ENCODE measurements around the gene MSL3B.
"Not testable (repeated sequence)": the region's sequence is repeated elsewhere in the genome, so short reads cannot be mapped to it uniquely, and the experiment has no call there.

The MSL3B gene

DNA sequence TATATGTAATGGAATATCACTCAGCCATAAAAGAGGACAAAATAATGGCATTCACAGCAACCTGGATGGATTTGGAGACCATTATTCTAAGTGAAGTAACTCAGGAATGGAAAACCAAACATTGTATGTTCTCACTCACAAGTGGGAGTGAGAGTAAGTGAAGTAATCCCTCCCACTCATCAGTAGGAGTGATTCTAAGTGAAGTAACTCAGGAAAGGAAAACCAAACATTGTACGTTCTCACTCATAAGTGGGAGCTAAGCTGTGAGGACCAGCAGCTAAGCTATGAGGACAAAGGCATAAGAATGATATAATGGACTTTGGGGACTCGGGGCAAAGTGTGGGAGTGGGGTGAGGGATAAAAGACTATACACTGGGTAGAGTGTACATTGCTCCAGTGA lies 28.1 kb upstream of the MSL3B start:
- H3K14ac ChIP-seq (ENCODE audit: low read length); H3K36me3 ChIP-seq (replicated peaks in 1 of 2; ENCODE audit: control insufficient read depth in 2 of 2, insufficient read depth in 2 of 2, low read length in 2 of 2); H3K9me3 ChIP-seq (replicated peaks in 1 of 2; ENCODE audit: control insufficient read depth in 2 of 2, insufficient read depth in 1 of 2, low read depth in 1 of 2, low read length in 2 of 2); H2BK12ac ChIP-seq (ENCODE audit: low read length); H2BK5ac ChIP-seq (ENCODE audit: low read length); H3K4me3 ChIP-seq (ENCODE audit: low read length in 2 of 2); H3K27ac ChIP-seq (replicated peaks; ENCODE audit: low read length); H2BK15ac ChIP-seq (ENCODE audit: low read length); H3K4me1 ChIP-seq (ENCODE audit: control insufficient read depth in 2 of 2, insufficient read depth in 1 of 2, low read depth in 1 of 2, low read length in 2 of 2); H3K23ac ChIP-seq (ENCODE audit: low read depth, low read length, poor library complexity); H3K4me2 ChIP-seq (ENCODE audit: insufficient read depth, low read length, poor library complexity, severe bottlenecking); H4K8ac ChIP-seq (ENCODE audit: low read depth, low read length); H4K91ac ChIP-seq (ENCODE audit: low read depth, low read length, poor library complexity); H3K18ac ChIP-seq (ENCODE audit: low read length); H3K9ac ChIP-seq (ENCODE audit: low read depth, low read length, poor library complexity); DNase-seq (ENCODE audit: low spot score); H2BK120ac ChIP-seq (ENCODE audit: low read depth, low read length); H2AFZ ChIP-seq (ENCODE audit: low read length); H3K79me1 ChIP-seq (ENCODE audit: low read depth, low read length); H3K4ac ChIP-seq (ENCODE audit: low read length); H2AK5ac ChIP-seq (ENCODE audit: low read depth, low read length): not testable (repeated sequence)
- peaks cover 0 to 11% (median 3%) of the 10 kb centered on the region in 3 experiments for H3K27me3 ChIP-seq (ENCODE audit: control insufficient read depth in 3 of 3, insufficient read depth in 3 of 3, low read depth in 1 of 3, low read length in 3 of 3)
- no CpG with 5 or more reads among the region's 2 CpGs for WGBS, 2 donors (ENCODE audit: extremely low coverage in 2 of 2, insufficient read length in 2 of 2, insufficient replicate concordance in 1 of 2)

- no peak overlapping the region for H4K91ac ChIP-seq (ENCODE audit: low read depth, low read length, poor library complexity)
- DNase-seq (ENCODE audit: low spot score) = no peak
- no peak overlapping the region for H2BK15ac ChIP-seq (ENCODE audit: low read length)
- no peak overlapping the region for H3K14ac ChIP-seq (ENCODE audit: low read length)
- H3K27ac ChIP-seq (replicated peaks; ENCODE audit: low read length) = no peak overlapping the region
- H2AFZ ChIP-seq (ENCODE audit: low read length) = no peak overlapping the region
- H3K27me3 ChIP-seq (ENCODE audit: control insufficient read depth in 3 of 3, insufficient read depth in 3 of 3, low read depth in 1 of 3, low read length in 3 of 3) = peaks cover 0 to 7% (median 0%) of the 10 kb centered on the region in 3 experiments
- no peak overlapping the region for H3K4me3 ChIP-seq (ENCODE audit: low read length in 2 of 2)
- H3K36me3 ChIP-seq (replicated peaks in 1 of 2; ENCODE audit: control insufficient read depth in 2 of 2, insufficient read depth in 2 of 2, low read length in 2 of 2) = no peaks in the 10 kb centered on the region
- no peaks in the 10 kb centered on the region for H3K79me1 ChIP-seq (ENCODE audit: low read depth, low read length)
- no peak overlapping the region for H3K4ac ChIP-seq (ENCODE audit: low read length)
- no peak overlapping the region for H2BK12ac ChIP-seq (ENCODE audit: low read length)
- no peak overlapping the region for H3K9ac ChIP-seq (ENCODE audit: low read depth, low read length, poor library complexity)
- whole genome bisulfite sequencing, 2 donors (ENCODE audit: extremely low coverage in 2 of 2, insufficient read length in 2 of 2, insufficient replicate concordance in 1 of 2) = no CpG with 5 or more reads among the region's 2 CpGs
- no peak overlapping the region for H2BK5ac ChIP-seq (ENCODE audit: low read length)
- no peak overlapping the region for H3K4me2 ChIP-seq (ENCODE audit: insufficient read depth, low read length, poor library complexity, severe bottlenecking)
- no peak overlapping the region for H2AK5ac ChIP-seq (ENCODE audit: low read depth, low read length)
- no peaks in the 10 kb centered on the region for H3K9me3 ChIP-seq (replicated peaks in 1 of 2; ENCODE audit: control insufficient read depth in 2 of 2, insufficient read depth in 1 of 2, low read depth in 1 of 2, low read length in 2 of 2)
- H3K23ac ChIP-seq (ENCODE audit: low read depth, low read length, poor library complexity) = no peak overlapping the region
- H4K8ac ChIP-seq (ENCODE audit: low read depth, low read length) = no peak overlapping the region
- H3K4me1 ChIP-seq (ENCODE audit: control insufficient read depth in 2 of 2, insufficient read depth in 1 of 2, low read depth in 1 of 2, low read length in 2 of 2) = peaks cover 0 to 2% of the 10 kb centered on the region in 2 donors
- no peak overlapping the region for H2BK120ac ChIP-seq (ENCODE audit: low read depth, low read length)
- no peak overlapping the region for H3K18ac ChIP-seq (ENCODE audit: low read length)
These were observed 24.6 kb upstream of the MSL3B start for GRCh38 chr2:233892793-233893192.

DNA sequence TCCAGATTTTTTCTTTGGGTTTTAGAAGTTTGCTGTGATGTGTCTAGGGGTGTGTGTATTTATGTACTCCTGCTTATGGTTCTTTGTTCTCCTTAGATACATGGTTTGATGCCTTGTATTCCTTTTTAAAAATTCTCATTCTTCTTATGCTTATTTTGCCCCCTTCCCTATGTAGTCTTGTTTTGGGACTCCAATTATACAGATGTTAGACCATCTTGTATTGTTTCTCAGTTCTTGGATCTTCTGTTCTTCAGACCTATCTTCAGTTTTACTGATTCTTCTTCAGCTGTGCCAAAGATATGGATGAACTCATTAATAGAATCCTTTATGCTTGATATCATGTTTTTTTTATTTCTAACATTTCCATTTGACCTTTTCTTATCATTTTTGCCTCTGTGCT lies 14.2 kb upstream of the MSL3B start:
- H2BK5ac ChIP-seq (ENCODE audit: low read length) = no peak overlapping the region
- no peak for DNase-seq (ENCODE audit: low spot score)
- H3K27ac ChIP-seq (replicated peaks; ENCODE audit: low read length) = no peak overlapping the region
- no peak overlapping the region for H4K8ac ChIP-seq (ENCODE audit: low read depth, low read length)
- no peak overlapping the region for H3K4me2 ChIP-seq (ENCODE audit: insufficient read depth, low read length, poor library complexity, severe bottlenecking)
- no peak overlapping the region for H3K4ac ChIP-seq (ENCODE audit: low read length)
- H2BK12ac ChIP-seq (ENCODE audit: low read length) = no peak overlapping the region
- no peak overlapping the region for H3K9ac ChIP-seq (ENCODE audit: low read depth, low read length, poor library complexity)
- peaks cover 0 to 2% (median 0%) of the 10 kb centered on the region in 3 experiments for H3K27me3 ChIP-seq (ENCODE audit: control insufficient read depth in 3 of 3, insufficient read depth in 3 of 3, low read depth in 1 of 3, low read length in 3 of 3)
- H3K4me3 ChIP-seq (ENCODE audit: low read length in 2 of 2) = no peak overlapping the region
- no peak overlapping the region for H2AK5ac ChIP-seq (ENCODE audit: low read depth, low read length)
- peaks cover 0 to 2% of the 10 kb centered on the region in 2 donors for H3K9me3 ChIP-seq (replicated peaks in 1 of 2; ENCODE audit: control insufficient read depth in 2 of 2, insufficient read depth in 1 of 2, low read depth in 1 of 2, low read length in 2 of 2)
- H3K23ac ChIP-seq (ENCODE audit: low read depth, low read length, poor library complexity) = no peak overlapping the region
- H4K91ac ChIP-seq (ENCODE audit: low read depth, low read length, poor library complexity) = no peak overlapping the region
- H3K18ac ChIP-seq (ENCODE audit: low read length) = no peak overlapping the region
- H2AFZ ChIP-seq (ENCODE audit: low read length) = no peak overlapping the region
- H2BK15ac ChIP-seq (ENCODE audit: low read length) = no peak overlapping the region
- H2BK120ac ChIP-seq (ENCODE audit: low read depth, low read length) = no peak overlapping the region
- no peaks in the 10 kb centered on the region for H3K79me1 ChIP-seq (ENCODE audit: low read depth, low read length)
- no peak overlapping the region for H3K14ac ChIP-seq (ENCODE audit: low read length)
- no peaks in the 10 kb centered on the region for H3K4me1 ChIP-seq (ENCODE audit: control insufficient read depth in 2 of 2, insufficient read depth in 1 of 2, low read depth in 1 of 2, low read length in 2 of 2)
- no peaks in the 10 kb centered on the region for H3K36me3 ChIP-seq (replicated peaks in 1 of 2; ENCODE audit: control insufficient read depth in 2 of 2, insufficient read depth in 2 of 2, low read length in 2 of 2)

DNA sequence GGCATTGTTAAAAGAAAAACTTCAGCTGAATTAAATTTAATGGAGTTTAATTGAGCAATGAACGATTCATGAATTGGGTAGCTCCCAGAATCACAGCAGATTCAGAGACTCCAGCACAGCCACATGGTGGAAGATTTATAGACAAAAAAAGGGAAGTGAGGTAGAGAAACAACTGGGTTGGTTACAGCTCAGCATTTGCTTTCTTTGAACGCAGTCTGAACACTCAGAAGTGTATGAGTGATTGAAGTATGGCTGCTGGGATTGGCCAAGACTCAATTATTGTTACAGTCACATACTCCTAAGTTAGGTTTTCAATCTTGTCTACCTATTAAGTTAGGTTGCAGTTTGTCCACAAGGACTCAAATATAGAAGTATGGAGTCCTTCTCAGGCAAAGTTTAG lies 3.9 kb upstream of the MSL3B start:
- H3K9me3 ChIP-seq (replicated peaks in 1 of 2; ENCODE audit: control insufficient read depth in 2 of 2, insufficient read depth in 1 of 2, low read depth in 1 of 2, low read length in 2 of 2); H3K36me3 ChIP-seq (replicated peaks in 1 of 2; ENCODE audit: control insufficient read depth in 2 of 2, insufficient read depth in 2 of 2, low read length in 2 of 2); H3K4me3 ChIP-seq (ENCODE audit: low read length in 2 of 2); H3K18ac ChIP-seq (ENCODE audit: low read length); H3K4me2 ChIP-seq (ENCODE audit: insufficient read depth, low read length, poor library complexity, severe bottlenecking); H3K4me1 ChIP-seq (ENCODE audit: control insufficient read depth in 2 of 2, insufficient read depth in 1 of 2, low read depth in 1 of 2, low read length in 2 of 2); H3K23ac ChIP-seq (ENCODE audit: low read depth, low read length, poor library complexity); H4K8ac ChIP-seq (ENCODE audit: low read depth, low read length); H3K79me1 ChIP-seq (ENCODE audit: low read depth, low read length); H3K9ac ChIP-seq (ENCODE audit: low read depth, low read length, poor library complexity); H2BK12ac ChIP-seq (ENCODE audit: low read length); H2BK120ac ChIP-seq (ENCODE audit: low read depth, low read length); H3K27ac ChIP-seq (replicated peaks; ENCODE audit: low read length); H2AFZ ChIP-seq (ENCODE audit: low read length); H4K91ac ChIP-seq (ENCODE audit: low read depth, low read length, poor library complexity); H2AK5ac ChIP-seq (ENCODE audit: low read depth, low read length); H3K4ac ChIP-seq (ENCODE audit: low read length); H2BK15ac ChIP-seq (ENCODE audit: low read length); DNase-seq (ENCODE audit: low spot score); H3K14ac ChIP-seq (ENCODE audit: low read length); H2BK5ac ChIP-seq (ENCODE audit: low read length): not testable (repeated sequence)
- peaks cover 0 to 18% (median 0%) of the 10 kb centered on the region in 3 experiments for H3K27me3 ChIP-seq (ENCODE audit: control insufficient read depth in 3 of 3, insufficient read depth in 3 of 3, low read depth in 1 of 3, low read length in 3 of 3)
- no CpG with 5 or more reads among the region's 2 CpGs for WGBS, 2 donors (ENCODE audit: extremely low coverage in 2 of 2, insufficient read length in 2 of 2, insufficient replicate concordance in 1 of 2)
